Putamen (tissue), 1 donor: Measurements from ENCODE around the gene CDC42BPG.
A peak's percentile ranks its signal among the peaks of the same experiment; 100 is the strongest.
"Not testable (repeated sequence)": the region's sequence is repeated elsewhere in the genome, so short reads cannot be mapped to it uniquely, and the experiment has no call there.

Experiments used
- DNase-seq: peaks from one replicate; pipeline ENCODE4 v3.0.0-alpha.2; 2016; ENCODE audit warnings: low spot score

The CDC42BPG gene

DNA sequence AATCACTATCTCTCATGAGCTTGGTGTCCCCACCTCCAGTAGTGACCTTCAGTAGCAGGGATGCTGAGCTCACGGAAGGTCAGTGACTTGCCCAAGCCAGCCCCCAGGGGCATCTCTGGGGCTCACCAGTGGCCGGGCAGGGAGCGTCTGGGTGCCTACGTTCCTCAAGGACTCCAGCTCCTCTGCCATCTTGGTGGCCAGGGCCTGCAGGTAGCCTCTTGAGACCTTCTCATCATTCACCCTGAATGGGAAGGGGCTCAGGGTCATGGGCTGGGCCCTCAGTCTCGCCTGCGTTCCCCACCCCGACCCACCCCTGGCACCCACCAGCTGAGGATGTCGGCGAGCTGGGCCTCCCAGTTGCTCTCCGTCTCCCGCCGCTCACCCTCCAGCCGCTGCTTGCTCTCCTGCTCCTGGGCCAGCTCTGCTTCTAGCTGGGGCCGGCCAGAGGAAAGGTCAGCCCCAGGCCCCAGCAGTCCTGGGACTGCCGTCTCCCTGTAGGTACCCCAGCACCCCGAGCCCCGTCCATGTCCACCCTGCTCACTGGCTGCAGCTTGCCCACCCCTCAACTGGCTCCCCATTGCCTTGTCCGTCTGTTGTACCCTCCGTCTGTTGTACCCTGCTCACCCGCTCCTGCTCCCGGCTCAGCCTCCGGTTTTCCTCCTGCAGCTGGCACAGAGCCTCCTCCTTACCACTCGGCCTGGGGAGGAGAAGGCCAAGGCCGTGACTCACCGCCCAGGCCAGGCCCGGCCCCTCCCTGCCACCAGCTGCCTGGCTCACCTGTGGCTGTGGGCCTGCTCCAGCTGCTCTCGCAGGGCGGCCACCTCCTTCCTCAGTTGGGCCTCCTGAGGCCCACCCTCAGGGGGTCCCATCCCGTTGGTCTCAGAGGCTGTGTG is 9.5 kb downstream of the CDC42BPG start:
- DNase-seq = no peak

- no peak for DNase-seq
These were observed 10.3 kb downstream of the CDC42BPG start for GRCh38 chr11:64834031-64834722.

DNA sequence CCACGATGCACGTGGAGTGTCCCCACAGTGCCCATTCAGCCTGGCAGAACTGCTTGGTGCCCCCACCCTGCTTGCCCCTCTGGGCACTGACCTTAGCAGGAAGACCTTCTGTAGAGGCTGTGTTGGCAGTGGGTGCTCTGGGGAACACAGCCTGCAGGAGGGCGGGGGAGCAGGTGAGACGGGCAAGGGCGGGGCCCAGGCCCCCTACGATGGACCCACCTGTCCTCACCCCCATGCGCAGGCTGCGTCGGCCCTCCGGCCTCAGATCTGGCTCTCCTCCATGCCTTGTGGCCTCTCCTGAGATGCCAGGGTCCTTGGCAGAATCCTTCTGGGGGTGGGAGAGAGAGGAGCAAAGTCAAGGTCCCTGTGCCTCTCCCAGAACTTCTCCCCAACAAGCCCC is 10.9 kb downstream of the CDC42BPG start:
- no peak for DNase-seq

GRCh38 chr11:64833198-64833502 is 11.3 kb downstream of the CDC42BPG start:
- no peak for DNase-seq

GRCh38 chr11:64832467-64833197 is 11.8 kb downstream of the CDC42BPG start:
- DNase-seq = no peak

DNA sequence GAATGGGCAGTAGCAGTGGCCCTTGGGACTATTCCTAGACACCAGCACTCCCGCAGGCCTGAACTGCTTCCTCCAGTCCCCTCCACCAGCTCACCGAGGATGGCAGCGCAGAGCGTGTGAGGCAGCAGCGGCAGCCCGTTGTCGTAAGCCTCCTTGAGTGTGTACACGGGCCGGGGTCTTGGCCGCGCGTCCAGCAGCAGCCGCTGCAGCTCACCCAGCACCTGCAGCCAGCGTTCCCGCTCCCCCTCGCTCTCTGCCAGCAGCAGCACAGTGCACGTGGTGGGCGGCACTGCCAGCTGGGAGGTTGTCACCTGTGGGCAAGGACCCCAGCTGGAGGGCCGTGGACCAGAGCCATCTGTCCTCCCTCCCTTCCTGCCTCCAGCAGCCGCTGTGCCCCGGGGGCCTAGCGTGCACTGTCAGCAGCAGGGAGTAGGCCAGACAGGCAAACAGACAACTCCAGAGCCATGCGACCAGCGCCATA is 13.0 kb downstream of the CDC42BPG start:
- no peak for DNase-seq

- DNase-seq = no peak
These were observed 14.8 kb downstream of the CDC42BPG start for GRCh38 chr11:64829536-64830251.

- DNase-seq = no peak
These were observed 17.0 kb downstream of the CDC42BPG start for GRCh38 chr11:64827451-64827839.

DNA sequence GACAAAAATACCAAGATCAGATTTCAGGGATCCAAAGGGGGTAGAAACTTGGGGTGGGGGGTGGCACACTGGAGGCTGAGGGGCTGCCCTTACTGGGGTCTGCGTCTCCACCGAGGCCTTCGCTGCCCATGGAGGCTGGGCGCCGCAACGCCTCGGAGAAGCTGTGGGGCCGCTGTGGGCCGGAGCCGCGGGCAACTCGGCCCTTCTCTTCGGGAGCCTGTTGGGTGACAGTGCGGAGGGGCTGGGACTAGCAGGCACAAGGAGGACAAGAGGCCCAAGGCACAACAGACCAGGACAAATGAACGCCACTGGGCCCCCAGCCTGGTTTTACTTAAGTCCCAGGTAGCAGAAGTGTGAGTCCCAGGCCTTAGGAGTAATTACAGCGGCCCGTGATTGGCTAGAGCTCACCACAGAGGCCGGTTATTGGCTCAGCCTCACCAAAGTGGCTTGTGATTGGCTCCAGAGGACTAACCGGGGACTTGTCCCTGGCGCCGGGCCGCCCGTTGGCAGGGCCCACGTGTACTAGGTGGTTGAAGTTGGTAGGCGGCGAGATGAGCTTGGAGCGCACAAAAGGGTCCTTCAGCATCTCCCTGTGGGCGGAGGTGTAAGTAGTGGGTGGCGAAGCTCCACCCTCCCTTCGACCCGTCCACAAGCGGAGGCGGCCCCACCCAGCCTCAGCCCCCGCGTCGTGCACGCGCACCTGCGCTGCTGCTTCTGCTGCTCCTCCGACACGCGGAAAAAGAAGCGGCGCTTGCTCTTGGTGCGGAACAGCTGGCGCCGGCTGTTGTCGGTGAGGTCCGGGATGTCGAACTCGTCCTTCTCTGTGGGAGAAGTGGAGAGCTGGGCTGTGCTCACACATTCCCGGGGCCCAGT is 17.6 kb downstream of the CDC42BPG start:
- DNase-seq = no peak

- no peak for DNase-seq
These were observed 18.4 kb downstream of the CDC42BPG start for GRCh38 chr11:64826062-64826461.

DNA sequence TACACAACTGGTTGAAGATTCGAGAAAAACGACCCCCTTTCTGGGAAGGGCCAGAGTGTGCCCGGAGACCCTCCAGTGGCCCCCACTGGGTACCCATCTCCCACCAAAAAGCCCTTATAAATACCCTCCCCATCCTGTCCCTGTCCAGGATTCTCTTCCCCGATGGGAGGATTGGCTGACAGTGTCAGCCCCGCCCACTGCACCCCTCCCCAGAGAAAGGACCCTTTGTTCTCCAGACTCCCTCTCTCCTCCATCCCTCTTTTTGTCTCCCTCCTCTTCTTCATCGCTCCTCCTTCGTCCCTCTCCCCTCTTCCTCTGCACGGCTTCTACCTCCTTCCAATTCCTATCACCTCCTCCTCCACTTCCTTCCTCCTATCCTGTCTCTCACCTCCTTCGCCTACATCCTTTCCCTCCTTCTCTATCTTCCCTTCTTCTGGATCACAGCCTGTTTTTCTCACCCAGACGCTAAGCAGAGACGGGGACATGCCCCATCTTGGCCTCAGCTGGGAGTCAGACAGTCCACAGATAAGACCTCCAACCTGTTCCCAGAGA is 20.8 kb downstream of the CDC42BPG start:
- DNase-seq = no peak

- DNase-seq = peak; percentile 69
These were observed 27.0 kb downstream of the CDC42BPG start for GRCh38 chr11:64817476-64817875.

GRCh38 chr11:64815433-64815832 is 29.0 kb downstream of the CDC42BPG start:
- not testable (repeated sequence) for DNase-seq

DNA sequence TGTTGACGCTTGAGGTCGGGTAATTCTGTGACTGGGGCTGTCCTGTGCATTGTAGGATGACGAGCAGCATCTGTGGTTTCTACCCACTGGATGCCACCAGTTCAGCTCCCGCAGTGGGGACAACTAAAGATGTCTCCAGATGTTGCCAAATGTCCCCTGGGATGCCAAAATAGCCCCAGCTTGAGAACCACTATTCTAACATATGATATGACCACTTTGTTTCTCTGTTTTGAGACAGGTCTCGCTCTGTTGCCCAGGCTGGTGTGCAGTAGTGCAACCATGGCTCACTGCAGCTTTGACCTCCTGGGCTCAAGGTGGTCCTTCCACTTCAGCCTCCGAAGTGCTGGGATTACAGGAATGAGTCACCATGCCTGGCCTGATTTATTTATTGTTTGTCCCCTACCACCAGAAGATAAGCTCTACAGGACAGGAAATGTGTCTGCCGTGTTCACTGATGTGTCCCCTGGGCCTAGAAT is 29.7 kb downstream of the CDC42BPG start:
- DNase-seq = no peak

DNA sequence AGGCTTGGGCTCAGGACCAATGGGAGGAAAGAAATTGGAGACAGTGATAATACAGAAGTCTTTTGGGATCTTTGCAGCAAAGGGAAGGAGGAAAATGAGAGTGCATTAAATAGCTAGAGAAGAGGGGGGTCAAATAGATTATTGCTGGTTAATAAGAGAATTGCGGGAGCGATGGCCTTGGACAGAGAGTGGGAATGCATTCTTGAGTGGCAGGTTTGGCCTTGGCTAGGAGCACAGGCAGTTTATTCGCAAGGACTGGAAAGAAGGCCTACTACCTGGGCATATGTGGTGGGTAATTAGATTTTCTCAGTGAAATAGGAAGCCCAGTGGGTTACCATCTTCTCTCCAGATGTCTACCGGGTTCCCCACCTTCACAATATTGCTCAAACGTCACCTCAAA is 30.6 kb downstream of the CDC42BPG start:
- no peak for DNase-seq

- no peak for DNase-seq
These were observed 33.6 kb downstream of the CDC42BPG start for GRCh38 chr11:64810891-64811272.

DNA sequence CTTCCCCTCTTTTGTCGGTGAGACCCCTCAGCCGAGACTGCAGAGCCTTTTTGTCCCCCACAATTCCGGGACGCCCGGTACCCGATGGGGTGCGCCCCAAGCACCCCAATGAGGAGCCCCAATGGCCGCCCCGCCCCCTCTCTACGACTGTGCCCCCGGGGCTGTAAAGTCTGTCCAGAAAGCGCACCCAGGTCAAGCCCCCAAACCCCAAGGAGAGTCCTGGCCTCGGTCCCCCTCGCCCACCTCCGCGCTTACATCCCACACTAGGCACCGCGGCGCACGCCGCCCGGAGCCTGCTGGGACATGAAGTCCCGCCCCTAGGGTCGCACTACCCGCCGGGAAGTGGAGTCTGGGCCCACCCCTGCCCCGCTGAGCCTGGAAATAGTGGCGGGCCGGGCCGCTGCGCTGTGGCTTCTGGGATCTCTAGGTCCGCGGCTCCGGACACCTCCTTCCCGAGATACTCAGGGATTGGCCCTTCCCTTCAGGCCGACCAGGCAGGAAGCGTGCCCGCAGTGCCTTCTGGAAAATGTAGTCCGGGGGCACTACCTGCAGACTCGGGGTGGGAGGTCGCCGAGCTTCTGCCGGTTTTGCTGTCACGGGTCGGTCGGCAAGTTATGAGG is 34.1 kb downstream of the CDC42BPG start, which contains the start of gene MEN1:
TSS of gene MEN1 (minus strand) at position 281 of the 620 bp plus-strand sequence. CDS start 442 bp downstream, outside the sequence.
- DNase-seq = peak; percentile 97

- DNase-seq = no peak
These were observed 34.6 kb downstream of the CDC42BPG start for GRCh38 chr11:64809781-64810241.

- DNase-seq = no peak
These were observed 39.0 kb downstream of the CDC42BPG start for GRCh38 chr11:64805481-64805880.
